Suprapubic skin (tissue), 4 donors: ENCODE data around the gene UTS2. TPM values are rescaled to one million over a fixed set of nuclear protein-coding genes. Genes with fewer than 3 reads are reported as not detected.

Source experiments
- DNase-seq, 2 donors: peaks; one replicate each; pipeline ENCODE4 v3.0.0-alpha.2; 2019; ENCODE audit warnings: low spot score in 2 of 2
- H3K27ac ChIP-seq: fragments of 200-600 bp; sonication (generic); one replicate; pipeline ENCODE4 v1.5.1; 2019
- H3K27me3 ChIP-seq: fragments of 200-600 bp; sonication (generic); one replicate; pipeline ENCODE4 v1.5.1; 2019
- H3K36me3 ChIP-seq: fragments of 200-600 bp; sonication (generic); one replicate; pipeline ENCODE4 v1.5.1; 2019
- H3K4me1 ChIP-seq: fragments of 200-600 bp; sonication (generic); one replicate; pipeline ENCODE4 v1.5.1; 2019
- H3K4me3 ChIP-seq: fragments of 200-600 bp; sonication (generic); one replicate; pipeline ENCODE4 v1.5.1; 2019; ENCODE audit warnings: mild to moderate bottlenecking
- H3K9me3 ChIP-seq: fragments of 200-600 bp; sonication (generic); one replicate; pipeline ENCODE4 v1.5.1; 2019
- CTCF ChIP-seq, 2 donors: fragments of 200-600 bp in 1 of 2; fragments of 450-650 bp in 1 of 2; sonication (generic) in 1 of 2; IDR thresholded peaks; one replicate each; pipeline ENCODE4 v1.5.1; 2016 to 2019; ENCODE audit warnings: antibody characterized with exemption in 2 of 2, mild to moderate bottlenecking in 1 of 2, moderate library complexity in 1 of 2
- EP300 ChIP-seq: sonication (generic); formaldehyde crosslinking; IDR thresholded peaks from one replicate; pipeline ENCODE4 v1.6.1; 2017; ENCODE audit warnings: antibody characterized with exemption
- POLR2A ChIP-seq, 2 donors: fragments of 450-650 bp; IDR thresholded peaks; one replicate each; pipeline ENCODE4 v1.6.1; 2017; ENCODE audit warnings: antibody characterized with exemption in 2 of 2, mild to moderate bottlenecking in 2 of 2, moderate library complexity in 2 of 2
- POLR2AphosphoS5 ChIP-seq, 3 donors: sonication (generic); formaldehyde crosslinking; IDR thresholded peaks; one replicate each; pipeline ENCODE4 v1.6.1; 2017; ENCODE audit warnings: antibody characterized with exemption in 3 of 3
- WGBS: methylation state at CpG from one replicate; pipeline ENCODE4 v1.1.5; 2018; 5-methylcytosine and 5-hydroxymethylcytosine counted together
- total RNA-seq, 4 donors: library from RNA; depleted of rRNA; stranded (reverse); fragments of >200 nt; gene quantifications; one replicate each; pipeline ENCODE4 v1.1.0, GENCODE V29; 2016

Gene UTS2
- total RNA-seq, 4 donors from 2014 or later, result not detected

GRCh38 chr1:7833035-7833434, 19.8 kb downstream of the UTS2 start:
- no peak for TF ChIP-seq EP300
- TF ChIP-seq POLR2AphosphoS5 (IDR thresholded peaks at IDR 0.05), result no peak
- TF ChIP-seq CTCF (IDR thresholded peaks at IDR 0.05), result no peak
- TF ChIP-seq POLR2A (IDR thresholded peaks at IDR 0.05), result no peak
- Histone ChIP-seq H3K27me3 (no peaks in the 10 kb centered on the region), H3K9me3 (no peaks in the 10 kb centered on the region), H3K4me3 (no peak overlapping the region), H3K36me3 (peaks cover 77% of the 10 kb centered on the region), H3K4me1 (no peaks in the 10 kb centered on the region), H3K27ac (no peak overlapping the region)
- DNase-seq, result no peak

GRCh38 chr1:7831458-7831857, 21.4 kb downstream of the UTS2 start:
- TF ChIP-seq EP300, result no peak
- no peak overlapping the region for H3K4me3 ChIP-seq
- H3K9me3 ChIP-seq, result no peaks in the 10 kb centered on the region
- H3K27me3 ChIP-seq, result no peaks in the 10 kb centered on the region
- no peaks in the 10 kb centered on the region for H3K4me1 ChIP-seq
- WGBS, result 71% methylated on average over 3 of the region's 3 CpGs
- H3K36me3 ChIP-seq, result peaks cover 77% of the 10 kb centered on the region
- H3K27ac ChIP-seq, result no peak overlapping the region
- DNase-seq, result no peak

- DNase-seq, result no peak
- TF ChIP-seq CTCF (IDR thresholded peaks at IDR 0.05) (no peak), EP300 (no peak), POLR2AphosphoS5 (IDR thresholded peaks at IDR 0.05) (no peak), POLR2A (IDR thresholded peaks at IDR 0.05) (no peak)
- WGBS, result 81% methylated on average over 39 of the region's 39 CpGs
- Histone ChIP-seq H3K9me3 (no peaks in the 10 kb centered on the region), H3K36me3 (peaks cover 86% of the 10 kb centered on the region), H3K27me3 (no peaks in the 10 kb centered on the region), H3K4me3 (peak overlapping the region; percentile 2), H3K27ac (no peak overlapping the region), H3K4me1 (no peaks in the 10 kb centered on the region)
Observed at GRCh38 chr1:7827126-7827955, 25.5 kb downstream of the UTS2 start.

- Histone ChIP-seq H3K36me3 (peaks cover 93% of the 10 kb centered on the region), H3K9me3 (no peaks in the 10 kb centered on the region), H3K4me1 (no peaks in the 10 kb centered on the region), H3K4me3 (no peak overlapping the region), H3K27ac (no peak overlapping the region), H3K27me3 (no peaks in the 10 kb centered on the region)
- DNase-seq, result no peak
- 78% methylated on average over 7 of the region's 7 CpGs for WGBS
- TF ChIP-seq POLR2A (IDR thresholded peaks at IDR 0.05) (no peak), POLR2AphosphoS5 (IDR thresholded peaks at IDR 0.05) (no peak), EP300 (no peak), CTCF (IDR thresholded peaks at IDR 0.05) (no peak)
Observed at GRCh38 chr1:7826363-7826762, 26.5 kb downstream of the UTS2 start.

- DNase-seq, result no peak
- no peaks in the 10 kb centered on the region for H3K9me3 ChIP-seq
- no peaks in the 10 kb centered on the region for H3K27me3 ChIP-seq
- H3K4me3 ChIP-seq, result no peak overlapping the region
- H3K36me3 ChIP-seq, result peaks cover 99% of the 10 kb centered on the region
- no peaks in the 10 kb centered on the region for H3K4me1 ChIP-seq
- H3K27ac ChIP-seq, result no peak overlapping the region
- no peak for TF ChIP-seq POLR2AphosphoS5 (IDR thresholded peaks at IDR 0.05)
- TF ChIP-seq CTCF (IDR thresholded peaks at IDR 0.05), result no peak
- TF ChIP-seq EP300, result no peak
- no peak for TF ChIP-seq POLR2A (IDR thresholded peaks at IDR 0.05)
- 92% methylated on average over 8 of the region's 8 CpGs for WGBS
Observed at GRCh38 chr1:7824701-7825100, 28.2 kb downstream of the UTS2 start.
